Endothelial cell of hepatic sinusoid (primary cell): ENCODE data around the gene ARL5A.

Experiments used
- in situ Hi-C: cut with HindIII; loops from 2 replicates; pipeline ENCODE4 v1.10.0; 2017; ENCODE audit warnings: low sequenced_read_pairs

ARL5A gene

GRCh38 chr2:151828143-151828889 is at the start of gene ARL5A:
ARL5A (minus strand) TSS chr2:151828421; CDS start chr2:151828176, 245 bp downstream.
- in situ Hi-C loops = no loop called here

DNA sequence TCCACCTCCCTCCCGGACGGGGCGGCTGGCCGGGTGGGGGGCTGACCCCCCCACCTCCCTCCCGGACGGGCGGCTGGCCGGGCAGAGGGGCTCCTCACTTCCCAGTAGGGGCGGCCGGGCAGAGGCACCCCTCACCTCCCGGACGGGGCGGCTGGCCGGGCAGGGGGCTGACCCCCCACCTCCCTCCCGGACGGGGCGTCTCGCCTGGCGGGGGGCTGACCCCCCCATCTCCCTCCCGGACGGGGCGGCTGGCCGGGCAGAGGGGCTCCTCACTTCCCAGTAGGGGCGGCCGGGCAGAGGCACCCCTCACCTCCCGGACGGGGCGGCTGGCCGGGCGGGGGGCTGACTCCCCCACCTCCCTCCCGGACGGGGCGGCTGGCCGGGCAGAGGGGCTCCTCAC is 47.4 kb upstream of the ARL5A start:
- in situ Hi-C loops = loop anchor here (5.0 kb wide), 1 partner anchor 62 kb away; no protein-coding TSS in a partner anchor

GRCh38 chr2:151872463-151872862 is 44.2 kb upstream of the ARL5A start:
- in situ Hi-C loops = no loop called here

- in situ Hi-C loops = no loop called here
Observed at GRCh38 chr2:151869291-151869690, 41.1 kb upstream of the ARL5A start.

DNA sequence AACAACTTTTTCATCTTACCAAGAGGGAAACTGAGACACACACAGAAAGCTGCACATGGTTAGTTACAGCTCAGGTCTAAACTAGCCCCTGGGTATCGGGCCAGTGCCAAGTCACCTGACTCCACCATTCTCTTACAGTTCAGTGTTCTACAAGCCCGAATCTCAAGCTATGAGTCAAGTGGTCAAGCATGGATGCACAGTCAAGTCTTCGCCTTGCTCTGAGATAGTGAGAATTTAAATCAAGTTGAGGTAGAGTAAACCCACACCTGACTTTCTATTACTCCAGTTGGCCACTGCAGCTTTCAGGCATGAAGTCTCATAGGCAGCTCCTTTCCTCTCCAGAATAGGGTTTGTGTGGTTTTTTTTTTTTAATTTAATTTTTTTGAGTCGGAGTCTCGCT is 34.5 kb upstream of the ARL5A start:
- in situ Hi-C loops = no loop called here

DNA sequence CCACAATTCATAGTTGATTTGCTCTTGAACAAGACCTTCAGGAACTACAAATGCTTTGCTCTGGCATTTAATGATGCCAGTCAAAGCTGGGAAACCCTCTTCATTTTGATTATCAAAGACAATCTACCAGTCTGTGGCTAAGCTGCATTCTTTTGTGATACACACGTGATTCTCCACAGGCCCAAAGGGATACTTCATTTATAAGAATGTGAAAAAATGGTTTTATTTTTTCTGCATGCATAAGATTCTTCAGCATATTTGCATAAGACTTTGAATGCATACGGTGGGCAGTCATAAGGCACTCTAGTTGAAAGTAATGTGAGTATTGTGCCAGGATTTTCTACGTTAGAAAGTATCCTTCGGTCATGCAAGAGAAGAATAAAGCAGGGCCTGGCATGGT is 33.0 kb upstream of the ARL5A start:
- in situ Hi-C loops = no loop called here

DNA sequence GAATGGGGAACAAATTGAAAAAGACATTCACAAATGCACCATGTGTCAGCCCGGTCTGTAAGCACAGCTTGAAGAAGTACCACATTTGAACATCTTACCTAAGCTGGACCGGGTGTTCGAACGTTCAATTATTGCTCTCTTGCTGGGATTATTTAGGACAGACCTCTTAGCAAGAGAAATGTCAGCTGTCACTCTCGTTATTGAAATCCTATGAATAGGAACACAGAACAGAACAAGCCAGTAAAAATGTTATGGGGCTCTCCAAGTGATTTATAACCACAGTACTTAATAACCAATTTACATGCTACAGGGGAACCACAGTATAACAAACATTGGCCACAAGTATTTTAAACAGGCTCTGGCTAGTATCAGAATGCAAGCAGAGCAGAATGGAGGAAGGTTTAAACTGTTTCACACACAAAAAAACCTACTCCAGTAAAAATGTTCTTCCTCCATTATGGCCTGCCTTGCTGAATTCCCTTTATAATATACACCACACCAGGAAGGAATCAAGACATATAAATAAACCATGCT is 32.5 kb upstream of the ARL5A start:
- in situ Hi-C loops = no loop called here

DNA sequence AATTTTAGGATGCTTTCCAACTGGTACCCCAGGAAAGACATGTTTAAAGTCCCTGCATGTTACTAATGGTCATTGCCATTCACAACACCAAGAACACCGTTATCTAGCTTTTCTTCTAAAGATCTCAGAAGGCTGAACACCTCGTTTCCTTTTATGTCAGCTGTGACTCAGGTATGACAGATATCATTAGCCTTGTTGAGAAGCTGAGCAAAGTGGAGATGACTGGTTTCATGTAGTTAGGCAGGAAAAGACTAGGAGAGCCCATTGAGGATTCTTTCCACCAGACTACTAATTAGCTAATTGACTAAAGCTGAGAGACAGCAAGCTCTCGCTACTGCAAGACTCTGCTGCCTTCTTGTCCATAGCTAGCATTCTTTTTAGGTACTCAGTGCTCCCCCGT is 32.0 kb upstream of the ARL5A start:
- in situ Hi-C loops = no loop called here

DNA sequence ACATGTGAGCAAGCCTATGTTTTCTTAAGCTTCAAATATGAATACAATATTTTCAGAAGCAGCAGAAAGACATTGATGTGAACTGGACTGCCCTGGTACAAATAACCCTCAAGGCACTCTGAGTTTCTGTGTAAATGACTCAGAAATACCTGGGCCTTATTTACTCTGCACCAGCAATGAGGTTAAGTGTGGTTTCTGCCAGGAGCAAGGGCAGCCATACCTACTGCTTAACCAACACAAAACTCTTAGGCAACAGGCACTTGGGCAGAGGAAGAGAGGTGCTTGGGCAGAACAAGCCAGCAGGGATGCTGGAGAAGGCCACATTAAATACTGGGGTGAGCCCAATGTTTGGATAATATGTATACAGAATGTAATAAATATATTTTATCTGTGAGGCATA is 29.4 kb upstream of the ARL5A start:
- in situ Hi-C loops = no loop called here

GRCh38 chr2:151855111-151855510 is 26.9 kb upstream of the ARL5A start:
- in situ Hi-C loops = no loop called here

DNA sequence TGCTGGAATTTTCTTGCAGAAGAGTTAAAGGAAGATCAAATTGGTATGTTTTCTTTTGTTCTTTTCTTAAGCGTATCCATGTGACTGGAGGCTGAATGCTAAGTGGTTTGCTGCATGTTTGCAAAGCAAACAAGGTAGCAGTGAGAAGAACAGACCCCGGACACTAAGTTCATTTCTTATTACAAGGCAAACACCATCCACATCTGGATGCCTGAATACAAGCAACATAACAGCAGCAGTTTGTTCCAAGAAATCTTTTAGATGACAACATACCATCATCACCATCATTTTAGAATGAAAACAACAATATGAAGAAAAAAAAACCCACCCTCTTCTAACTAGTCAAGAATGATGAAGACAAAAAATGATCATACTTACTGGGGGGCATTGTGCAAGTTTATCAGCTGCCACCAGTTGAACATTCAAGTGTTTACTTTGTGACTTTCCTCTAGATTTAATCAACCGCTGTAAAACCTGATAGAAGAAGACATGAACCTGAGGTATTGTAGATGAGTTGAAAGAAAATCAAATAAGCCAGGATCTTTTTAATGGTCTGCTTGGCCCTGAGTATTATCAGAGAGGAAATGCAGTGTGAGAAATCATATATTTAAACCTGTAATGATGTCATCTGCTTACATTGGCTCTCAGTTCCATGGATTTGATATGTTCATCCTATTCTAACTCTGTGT is 25.0 kb upstream of the ARL5A start:
- in situ Hi-C loops = no loop called here

DNA sequence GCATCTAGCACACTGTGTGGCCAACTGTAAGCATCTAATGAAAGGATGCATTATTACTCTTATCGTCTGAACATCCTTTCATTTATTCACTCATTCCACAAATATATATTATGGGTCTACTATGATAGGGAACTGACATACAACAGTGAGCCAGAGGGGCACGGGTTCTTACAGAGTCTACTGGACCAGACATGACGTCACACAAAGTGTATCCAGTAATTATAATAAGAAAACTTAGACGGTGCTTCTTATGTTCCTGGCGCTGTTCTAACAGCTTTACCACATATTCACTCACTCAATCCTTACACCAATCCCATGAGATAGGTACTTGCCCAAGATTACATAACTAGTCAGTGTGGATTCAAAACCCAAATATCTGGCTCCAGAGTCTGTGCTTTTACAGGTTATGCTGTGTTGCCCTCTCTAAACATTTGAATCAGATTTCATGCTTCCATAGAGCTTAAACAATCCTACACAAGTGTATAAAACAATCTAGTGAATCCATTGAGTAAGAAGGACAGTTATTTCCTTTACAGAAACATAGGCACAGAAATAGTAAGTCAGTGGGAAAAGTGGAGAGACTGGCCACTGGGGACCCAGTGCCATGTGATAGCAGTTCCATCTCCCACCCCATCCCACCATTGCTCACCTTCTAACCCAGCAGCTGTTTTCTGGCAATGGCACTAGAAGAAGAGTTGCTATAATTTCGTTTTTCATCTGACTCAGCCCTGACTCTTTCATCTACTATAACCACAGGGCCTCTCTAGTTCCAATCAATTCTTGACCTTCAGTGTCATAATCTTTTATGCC is 24.2 kb upstream of the ARL5A start:
- in situ Hi-C loops = no loop called here

GRCh38 chr2:151851761-151852160 is 23.5 kb upstream of the ARL5A start:
- in situ Hi-C loops = no loop called here

DNA sequence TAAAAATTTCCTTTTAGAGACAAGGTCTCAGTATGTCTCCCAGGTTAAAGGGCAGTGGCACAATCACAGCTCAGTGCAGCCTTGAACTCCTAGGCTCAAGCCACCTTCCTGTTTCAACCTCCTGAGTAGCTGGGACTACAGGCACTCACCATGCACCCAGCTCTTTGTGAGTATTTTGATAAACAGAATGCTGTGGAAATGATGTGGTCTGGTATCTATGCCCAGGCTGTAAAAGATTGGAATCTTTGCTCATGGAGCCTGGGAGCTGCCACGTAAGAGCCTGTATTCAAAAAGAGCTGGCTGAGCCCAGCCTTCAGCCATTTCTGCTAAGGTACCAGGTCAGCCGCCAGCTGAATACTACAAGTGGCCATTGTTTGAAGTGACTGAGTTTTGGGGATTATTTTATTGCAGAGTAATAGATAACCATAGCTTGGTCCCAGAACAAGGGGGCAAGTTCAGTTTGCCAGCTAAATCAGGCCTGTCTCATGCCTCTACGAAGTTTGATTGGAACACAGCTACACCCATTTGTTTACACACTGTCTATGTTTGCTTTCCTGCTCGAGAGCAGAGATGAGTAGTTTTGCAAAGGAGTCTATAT is 21.3 kb upstream of the ARL5A start:
- in situ Hi-C loops = no loop called here

DNA sequence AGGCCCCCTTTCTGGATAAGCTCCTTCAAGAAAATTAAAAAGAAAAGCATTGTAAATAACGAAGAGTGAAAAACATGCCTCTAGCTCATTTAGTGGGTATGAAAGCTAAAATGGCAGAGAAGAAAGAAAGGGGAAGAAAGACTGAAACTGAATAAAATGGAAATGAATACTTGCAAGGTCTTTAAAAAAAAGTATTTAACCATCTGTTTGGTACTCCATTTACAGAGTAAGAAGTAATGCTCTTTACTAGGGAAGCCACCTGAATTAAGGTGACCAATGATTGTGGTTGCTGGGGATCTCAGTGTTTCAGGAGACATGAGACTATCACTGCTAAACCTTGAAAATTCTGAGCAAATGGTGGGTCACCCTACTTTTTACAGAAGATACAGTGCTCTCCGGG is 17.7 kb upstream of the ARL5A start:
- in situ Hi-C loops = no loop called here

DNA sequence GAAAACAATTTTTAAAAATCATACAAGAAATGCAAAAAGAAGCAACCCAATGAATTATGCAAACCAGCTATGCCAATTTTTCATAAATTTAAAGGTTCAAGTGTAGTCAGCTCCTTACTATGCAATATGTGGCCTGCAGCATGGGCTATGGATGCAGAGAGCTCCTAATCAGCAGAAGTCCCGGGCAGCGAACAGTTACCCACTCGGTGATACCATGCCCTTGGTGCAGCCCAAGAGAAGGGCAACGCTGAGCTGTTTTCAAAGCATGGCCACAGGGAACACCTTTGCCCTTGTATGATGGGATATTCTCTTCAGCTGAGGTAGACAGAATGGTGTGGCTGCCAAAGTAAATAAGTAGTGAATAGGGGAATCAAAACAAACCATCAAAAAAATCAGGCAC is 17.3 kb upstream of the ARL5A start:
- in situ Hi-C loops = no loop called here

- in situ Hi-C loops = no loop called here
Observed at GRCh38 chr2:151844211-151844896, 16.1 kb upstream of the ARL5A start.

DNA sequence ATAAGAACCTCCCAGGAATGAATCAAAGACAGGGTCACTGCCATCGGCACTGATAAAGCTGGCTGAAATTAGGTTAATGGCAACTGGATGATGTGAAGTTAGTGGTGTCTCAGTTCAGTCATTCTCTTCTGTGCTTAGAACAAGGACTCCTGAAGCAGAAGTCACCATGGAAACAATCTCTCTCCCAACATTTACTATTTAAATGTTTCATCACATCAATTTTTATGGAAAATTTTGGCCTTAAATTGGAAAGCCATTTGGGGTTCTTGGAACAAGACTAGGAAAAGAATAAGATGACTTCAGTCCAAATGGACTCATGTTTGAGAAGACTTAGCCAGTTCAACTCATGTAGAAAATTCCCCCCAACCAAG is 15.5 kb upstream of the ARL5A start:
- in situ Hi-C loops = no loop called here

DNA sequence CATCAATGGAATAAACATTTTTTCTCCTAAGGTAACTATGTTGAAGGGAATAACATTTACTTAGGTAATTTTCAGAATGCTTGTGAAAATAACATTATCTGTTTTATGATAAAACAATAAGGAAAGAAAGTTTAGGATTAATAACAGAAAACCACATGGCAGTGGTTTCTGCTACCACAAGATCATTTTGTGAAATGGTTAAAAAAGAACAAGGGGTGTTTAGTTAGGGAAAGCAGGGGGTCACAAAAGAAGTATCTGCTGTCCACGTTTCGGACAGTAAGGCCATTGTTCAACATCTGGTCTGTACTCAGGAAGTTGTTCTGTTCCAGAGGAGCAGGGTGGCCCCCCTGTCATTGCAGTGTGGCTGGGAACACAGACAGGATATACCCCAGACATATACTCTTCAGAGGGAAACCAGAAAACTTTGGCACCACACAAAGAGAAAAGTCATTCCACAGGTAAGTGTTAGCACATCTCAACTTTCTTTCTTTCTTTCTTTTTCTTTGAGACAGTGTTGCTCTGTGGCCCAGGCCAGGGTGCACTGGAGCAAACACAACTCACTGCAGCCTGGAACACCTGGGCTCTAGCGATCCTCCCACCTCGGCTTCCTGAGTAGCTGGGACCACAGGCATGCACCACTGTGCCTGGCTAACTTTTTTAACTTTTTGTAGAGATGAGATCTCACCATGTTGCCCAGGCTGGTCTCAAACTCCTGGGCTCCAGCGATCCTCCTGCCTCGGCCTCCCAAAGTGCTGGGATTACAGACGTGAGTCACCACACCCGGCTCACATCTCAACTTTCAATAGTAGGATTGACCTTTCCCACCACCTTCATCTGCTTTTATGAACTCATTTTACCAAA is 14.8 kb upstream of the ARL5A start:
- in situ Hi-C loops = no loop called here

GRCh38 chr2:151841047-151841424 is 12.8 kb upstream of the ARL5A start:
- in situ Hi-C loops = no loop called here
